ENCODE results near the gene DYNC2LI1.
"Not testable (repeated sequence)": the region's sequence is repeated elsewhere in the genome, so short reads cannot be mapped to it uniquely, and the experiment has no call there.

DYNC2LI1 gene

DNA sequence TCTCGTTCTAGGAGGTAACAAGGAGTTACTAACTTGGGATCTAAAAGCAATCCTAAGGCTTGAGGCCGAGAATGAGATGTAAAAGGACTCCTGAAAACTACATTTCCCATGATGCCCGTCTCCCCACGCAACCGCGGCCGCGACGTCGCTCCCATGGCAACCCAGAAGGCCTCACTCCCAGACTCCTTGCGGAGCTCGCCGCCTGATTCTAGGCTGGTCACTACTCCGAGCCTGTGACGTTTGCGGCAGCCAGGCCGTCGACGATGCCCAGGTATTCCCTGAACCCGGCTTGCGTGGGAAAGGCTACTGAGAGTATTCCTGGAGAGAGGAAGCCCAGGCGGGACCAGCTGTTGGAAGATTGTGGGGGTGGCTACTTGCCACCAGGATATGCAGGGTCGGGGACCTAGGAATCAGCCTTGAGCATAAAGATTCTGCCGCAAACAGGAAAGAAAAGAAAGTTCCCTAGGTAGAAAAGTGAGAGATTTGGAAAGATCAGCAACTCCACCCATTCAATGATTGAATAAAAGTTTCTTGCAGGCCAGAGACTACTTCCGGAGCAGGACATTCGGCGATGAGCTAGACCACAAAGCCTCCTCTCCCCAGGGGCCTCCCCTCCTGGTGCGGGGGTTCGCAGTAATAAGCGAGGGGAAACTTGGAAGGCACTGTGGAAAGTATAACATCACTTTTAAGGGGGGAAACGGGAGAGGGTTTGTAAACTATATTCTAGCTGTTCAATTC, at the start of gene DYNC2LI1:
Gene DYNC2LI1 (plus strand): TSS at position 164 of the 738 bp plus-strand sequence. CDS start 100 bp downstream, at position 264.
- peak; percentile 41 for DNase-seq

DNA sequence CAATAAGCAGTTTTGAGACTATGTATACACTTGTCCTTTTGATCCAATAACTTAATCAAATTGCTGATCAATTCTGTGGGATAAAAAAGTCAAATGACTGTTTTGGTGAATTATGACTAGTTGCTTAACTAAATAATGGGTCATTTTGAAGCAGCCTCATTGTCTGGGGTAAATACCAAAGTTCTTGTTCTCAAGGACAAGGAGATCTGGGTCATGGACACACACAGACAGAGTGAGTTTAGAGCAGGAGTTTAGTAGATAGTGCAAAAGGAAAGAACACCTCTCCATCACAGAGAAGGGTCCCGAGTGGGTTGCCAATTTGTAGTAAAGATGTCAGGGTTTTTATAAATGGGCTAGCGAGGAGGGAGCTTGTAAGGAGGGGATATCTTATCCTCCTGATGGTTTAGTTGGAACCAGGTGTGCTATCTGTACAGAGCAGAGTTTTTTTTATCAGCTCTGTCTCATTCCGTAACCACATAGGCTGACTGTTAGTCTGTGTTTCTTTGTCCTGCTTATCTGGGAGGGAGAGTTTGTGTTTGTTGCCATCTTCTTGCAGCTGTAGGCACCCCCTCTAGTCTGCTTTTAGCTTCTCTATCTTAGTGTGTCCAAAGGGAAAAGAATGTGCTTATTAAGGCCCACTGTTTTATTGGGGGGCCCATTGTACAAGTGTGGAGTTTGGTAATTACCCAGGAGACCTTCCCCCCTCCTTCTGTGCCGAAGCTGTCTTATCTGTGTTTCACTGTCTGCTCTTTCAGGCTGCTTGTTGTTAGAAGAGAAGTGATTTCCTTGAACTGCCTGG, 48.9 kb upstream of the DYNC2LI1 start:
- no peak for DNase-seq

DNA sequence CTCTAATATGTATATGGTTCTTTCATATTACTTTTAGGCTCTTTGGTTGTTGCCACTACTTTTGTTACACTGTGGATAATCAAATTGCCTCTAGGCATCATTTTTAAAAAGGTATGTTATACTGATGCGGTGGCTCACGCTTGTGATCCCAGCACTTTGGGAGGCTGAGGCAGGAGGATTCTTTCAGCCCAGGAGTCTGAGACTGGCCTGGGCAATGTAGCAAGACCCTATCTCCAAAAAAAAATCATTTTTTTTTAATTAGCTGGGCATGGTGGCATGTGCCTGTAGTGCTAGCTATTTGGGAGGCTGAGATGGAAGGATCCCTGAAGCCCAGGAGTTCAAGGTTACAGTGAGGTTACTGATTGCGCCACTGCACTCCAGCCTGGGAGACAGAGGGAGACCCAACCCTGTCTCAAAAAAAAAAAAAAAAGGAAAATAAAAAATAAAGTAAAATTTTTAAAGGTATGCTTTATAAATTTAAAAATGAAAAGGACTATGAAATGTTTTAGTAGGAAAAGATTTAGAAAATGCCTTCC, 48.1 kb upstream of the DYNC2LI1 start:
- no peak for DNase-seq

DNA sequence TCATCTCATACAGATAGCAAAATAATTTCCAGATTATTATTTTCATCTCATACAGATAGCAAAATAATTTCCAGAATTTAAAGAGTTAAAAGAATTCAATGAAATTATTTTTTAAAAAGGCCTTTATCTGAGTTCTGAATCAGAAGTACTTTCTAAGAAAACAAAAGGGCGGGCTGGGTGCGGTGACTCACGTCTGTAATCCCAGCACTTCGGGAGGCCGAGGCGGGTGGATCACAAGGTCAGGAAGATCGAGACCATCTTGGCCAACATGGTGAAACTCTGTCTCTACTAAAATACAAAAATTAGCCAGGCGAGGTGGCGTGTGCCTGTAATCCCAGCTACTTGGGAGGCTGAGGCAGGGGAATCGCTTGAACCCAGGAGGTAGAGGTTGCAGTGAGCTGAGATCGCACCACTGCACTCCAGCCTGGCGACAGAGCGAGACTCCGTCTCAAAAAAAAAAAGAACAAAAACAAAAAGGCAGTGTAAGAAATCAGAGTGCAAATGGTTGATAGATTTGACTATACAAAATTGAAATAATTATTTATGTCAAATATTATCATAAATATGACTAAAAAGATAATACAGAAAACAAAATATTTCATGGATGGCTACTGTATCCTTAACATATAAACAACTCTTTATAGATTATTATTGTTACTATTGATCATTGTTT, 46.7 kb upstream of the DYNC2LI1 start:
- DNase-seq = not testable (repeated sequence)

DNA sequence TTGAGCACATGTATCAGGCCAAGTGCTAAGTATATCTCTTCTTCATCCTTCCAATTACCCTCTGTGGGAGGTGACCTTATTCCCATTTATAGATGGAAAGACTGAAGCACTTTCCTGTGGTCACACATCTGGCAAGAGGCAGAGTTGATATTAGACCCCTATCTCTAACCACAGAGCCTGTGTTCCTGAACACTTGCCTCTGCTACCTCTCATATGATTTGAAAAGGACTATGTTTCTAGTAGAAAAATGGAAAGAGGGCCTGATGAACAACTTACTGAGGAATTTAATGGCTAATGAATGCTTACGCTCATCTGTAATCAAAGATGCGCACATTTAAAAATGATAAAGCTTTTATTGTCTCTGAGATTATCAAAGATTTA, 46.2 kb upstream of the DYNC2LI1 start:
- no peak for DNase-seq

DNA sequence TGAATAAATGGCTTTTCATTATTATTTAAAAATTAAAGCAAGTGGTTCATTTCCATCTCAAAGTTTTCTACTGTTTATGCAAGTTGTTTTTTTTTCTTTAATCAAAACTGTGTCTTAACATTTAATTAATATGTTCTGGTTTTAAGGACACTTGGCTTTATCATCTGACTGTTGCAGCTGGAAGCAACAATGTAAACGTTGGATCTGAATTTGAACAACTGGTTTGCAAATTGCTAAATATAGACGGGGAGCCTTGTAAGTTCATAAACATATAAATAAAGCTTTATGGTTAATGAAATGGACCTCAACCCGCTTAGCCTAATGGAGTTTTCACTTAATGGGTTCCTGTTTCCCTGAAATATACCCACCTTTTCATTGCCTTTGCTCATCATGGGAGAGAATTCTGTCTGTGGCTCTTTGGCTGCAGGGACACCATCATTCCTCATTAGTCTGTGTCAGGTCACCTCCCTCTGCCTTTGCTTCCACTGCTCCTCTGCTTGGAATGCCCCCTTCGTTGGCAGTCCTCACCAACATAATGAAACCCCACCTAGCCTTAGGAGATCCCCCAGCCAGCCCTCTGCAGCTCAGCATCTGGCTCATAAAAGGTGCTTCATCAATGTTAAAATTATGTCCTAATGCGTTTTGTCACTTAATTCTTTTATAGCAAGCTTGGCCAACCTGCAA, 44.2 kb upstream of the DYNC2LI1 start:
- no peak for DNase-seq

DNA sequence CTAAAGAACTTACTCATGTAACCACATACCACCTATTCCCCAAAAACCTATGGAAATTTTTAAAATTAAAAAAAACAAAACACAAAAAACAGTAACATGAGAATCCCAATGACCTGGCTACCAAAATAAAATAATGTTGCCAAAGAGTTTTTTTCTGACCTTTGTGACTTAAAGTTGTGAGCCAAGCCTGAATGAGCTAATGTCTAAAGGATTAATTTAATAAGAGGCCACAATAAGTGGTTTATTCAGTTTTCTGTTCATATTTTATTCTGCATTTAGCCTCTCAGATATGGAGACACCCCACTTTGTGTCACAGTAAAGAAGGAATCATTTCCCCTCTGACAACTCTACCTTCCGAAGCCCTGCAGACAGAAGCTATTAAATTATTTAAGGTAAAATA, 42.6 kb upstream of the DYNC2LI1 start:
- no peak for DNase-seq

DNA sequence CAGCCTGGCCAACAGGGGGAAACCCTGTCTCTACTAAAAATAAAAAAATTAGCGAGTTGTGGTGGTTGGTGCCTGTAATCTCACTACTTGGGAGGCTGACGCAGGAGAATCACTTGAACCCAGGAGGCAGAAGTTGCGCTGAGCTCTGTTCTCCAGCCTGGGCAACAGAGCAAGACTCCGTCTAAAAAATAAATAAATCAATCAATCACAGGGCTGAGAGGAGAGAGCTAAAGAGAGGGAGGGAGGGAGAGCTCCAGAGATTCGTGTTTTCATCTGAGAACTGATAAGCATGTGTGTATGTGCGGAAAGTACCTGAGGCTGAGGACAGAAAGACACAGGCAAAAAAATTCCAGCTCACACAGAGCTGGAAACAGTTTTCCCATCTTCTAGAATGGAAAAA, 37.2 kb upstream of the DYNC2LI1 start:
- no peak for DNase-seq

DNA sequence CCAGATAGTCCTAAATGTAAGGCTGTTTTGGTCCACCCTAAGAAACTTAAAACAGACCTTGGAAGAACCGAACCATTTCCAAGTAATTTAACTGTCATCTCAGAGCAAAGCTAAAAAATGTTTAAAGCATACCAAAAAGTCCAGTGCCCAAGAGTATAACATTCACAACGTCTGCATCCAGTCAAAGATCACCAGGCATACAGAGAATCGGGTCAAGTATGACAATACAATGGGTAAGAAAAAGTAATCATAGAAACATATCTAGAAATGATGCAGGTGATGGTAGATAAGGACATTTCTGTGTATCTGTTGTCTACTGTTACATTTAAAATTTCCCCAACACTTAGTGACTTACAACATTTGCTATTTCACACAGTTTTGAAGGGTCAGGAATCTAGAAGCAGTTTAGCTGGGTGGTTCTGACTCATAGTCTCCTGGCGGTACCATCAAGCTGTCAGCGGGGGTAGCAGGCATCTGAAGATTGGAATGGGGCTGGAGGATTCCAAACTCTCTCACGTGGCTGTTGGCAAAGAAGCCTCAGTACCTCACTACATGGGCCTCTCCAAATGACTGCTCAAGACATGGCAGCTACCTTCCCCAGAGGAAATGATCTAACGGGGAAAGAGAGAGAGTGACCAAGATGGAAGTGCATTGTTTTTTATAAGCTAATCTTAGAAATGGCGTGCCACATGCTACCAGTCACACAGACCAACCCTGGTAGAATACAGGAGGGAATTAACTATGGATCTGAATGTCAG, 36.6 kb upstream of the DYNC2LI1 start:
- DNase-seq = no peak

DNA sequence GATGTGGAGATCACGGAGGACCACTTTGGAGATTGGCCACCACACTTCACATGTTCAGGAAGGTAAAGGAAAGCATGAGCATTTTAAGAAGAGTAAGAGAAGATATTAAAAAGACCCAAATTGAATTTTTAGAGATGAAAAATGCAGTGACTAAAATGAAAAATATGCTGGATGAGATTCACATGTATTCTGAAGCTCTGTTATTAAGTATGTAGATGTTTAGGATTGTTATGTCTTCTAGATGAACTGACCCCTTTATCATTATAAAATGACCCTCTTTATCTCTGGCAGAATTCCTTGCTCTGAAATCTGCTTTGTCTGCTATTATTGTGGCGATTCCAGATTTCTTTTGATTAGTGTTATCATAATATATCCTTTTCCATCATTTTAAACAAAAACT, 36.0 kb upstream of the DYNC2LI1 start:
- no peak for DNase-seq

DNA sequence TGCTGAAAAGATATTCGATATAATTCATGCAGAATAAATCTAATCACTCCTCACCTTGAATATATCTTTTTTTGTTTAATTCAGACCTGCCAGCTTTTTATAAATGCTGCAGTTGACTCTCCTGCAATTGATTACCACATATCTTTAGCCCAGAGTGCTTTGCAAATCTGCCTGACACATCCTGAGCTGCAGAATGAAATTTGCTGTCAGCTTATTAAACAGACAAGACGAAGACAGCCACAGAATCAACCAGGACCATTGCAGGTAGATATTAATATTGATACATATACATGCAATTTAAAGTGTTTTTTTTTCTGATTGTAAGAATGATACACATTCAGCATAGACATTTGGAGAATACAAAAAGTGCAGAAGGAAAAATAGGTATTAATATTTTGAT, 35.6 kb upstream of the DYNC2LI1 start:
- DNase-seq = no peak

DNA sequence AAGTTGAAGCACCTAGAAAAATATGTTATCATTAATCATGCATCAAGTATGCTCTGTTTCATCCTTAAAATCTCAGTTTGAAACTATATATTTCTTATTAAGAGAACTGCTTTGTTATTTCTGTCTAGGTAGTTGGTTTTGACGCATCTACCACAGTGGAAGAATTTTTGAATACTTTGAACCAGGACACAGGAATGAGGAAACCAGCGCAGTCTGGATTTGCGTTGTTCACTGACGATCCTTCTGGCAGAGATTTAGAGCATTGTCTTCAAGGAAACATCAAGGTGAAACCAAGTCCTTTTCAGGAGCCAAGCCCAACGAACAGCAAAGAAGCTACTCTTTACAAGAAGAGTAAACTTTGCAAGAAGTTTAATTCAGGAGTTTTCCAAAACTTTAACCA, 30.1 kb upstream of the DYNC2LI1 start:
- DNase-seq = no peak

DNA sequence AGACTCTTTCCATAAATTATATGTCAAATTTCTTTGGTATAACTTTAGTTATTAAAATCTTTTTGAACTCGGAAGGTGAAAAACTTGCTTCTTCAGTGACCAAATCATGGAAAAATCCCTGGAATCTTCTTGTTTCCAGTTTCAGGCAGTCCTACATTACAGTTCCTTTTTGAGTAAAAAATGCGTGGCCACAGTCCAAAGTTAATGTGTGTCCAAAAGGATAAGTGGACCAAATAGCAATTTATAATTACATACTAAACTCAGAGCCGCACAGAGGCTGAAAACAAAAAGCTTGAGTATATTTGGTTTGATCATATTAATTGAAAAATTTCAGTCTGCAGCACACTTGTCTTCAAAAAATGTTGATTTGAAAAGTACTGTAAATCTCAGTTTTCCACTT, 28.4 kb upstream of the DYNC2LI1 start:
- no peak for DNase-seq

DNA sequence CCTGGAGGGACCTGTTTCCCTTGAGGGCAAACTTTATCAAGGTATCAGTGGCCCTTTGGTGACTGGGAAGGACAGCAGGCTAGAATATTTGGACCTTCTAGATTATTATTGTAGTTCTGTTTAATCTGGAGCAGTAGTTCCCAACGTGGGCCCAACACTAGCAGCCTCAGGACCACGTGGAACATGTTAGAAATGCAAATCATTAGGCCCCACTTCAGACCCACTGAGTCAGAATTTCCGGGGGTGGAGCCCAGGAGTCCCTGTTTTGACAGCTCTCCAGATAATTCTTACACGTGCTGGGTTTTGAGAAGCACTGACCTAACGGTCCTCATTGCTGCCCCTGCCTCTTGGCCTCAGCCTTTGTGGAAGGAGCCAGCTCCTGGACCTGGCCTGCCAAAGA, 25.5 kb upstream of the DYNC2LI1 start:
- DNase-seq = no peak

DNA sequence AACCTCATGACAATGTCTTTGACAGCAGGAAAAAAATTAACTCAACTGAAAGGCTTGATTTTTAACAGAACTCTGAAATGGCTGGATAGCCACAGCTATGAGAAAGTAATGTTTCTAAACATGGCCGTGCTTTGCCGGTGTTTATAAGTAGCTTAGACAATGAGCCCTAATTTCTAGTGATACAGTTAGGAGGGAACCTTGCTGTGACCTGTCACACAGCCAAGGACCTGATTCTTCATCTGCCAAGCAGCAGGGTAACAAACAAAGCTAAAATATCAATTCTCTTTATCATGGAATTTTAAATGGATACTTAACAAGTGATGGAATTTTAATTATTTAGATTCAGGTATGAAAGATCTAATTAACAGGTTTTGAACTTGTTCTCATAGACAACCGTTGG, 24.3 kb upstream of the DYNC2LI1 start:
- DNase-seq = no peak

DNA sequence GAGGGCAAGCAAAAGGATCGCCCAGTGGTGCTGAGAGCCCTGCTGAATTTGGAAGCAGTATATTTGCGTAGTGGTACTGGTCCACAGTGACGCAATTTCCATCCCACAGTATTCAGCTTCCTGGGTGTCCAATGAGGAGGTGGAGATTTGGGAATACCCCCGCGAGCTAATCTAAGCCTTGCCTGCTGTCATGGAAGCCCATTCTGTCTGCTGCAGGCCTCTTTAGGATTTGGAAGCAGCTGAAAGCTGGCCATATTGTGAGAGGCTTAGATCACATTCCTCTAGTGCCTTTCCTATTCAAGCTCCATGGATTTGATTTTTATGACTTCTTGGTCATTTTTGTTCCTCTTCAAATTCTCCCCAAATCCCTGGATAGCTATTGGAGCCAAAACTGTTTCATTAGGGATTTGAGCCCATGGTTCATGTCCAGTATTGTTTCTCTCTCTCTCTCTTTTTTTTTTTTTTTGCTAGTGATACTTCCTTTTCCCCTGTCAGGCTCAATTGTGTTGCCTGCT, 22.3 kb upstream of the DYNC2LI1 start:
- no peak for DNase-seq

DNA sequence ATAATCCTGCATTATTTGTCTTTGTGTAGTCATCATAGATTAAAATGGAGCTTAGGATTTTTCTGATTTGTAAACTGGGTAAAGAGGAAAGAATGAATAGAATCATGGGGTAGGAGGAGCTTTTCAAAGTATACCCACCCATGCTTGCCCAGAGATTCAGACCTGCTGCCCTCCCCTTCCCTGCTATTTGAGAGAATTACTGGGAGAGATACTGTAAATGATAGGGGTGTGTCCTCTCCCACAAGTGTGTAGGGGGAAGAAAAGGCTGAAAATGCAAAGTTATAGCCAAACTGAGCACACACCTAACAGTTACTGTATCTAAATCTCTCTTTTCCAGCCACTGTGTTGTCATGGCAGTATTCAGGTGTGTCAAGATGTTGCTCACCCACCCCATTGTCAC, 21.5 kb upstream of the DYNC2LI1 start:
- no peak for DNase-seq

DNA sequence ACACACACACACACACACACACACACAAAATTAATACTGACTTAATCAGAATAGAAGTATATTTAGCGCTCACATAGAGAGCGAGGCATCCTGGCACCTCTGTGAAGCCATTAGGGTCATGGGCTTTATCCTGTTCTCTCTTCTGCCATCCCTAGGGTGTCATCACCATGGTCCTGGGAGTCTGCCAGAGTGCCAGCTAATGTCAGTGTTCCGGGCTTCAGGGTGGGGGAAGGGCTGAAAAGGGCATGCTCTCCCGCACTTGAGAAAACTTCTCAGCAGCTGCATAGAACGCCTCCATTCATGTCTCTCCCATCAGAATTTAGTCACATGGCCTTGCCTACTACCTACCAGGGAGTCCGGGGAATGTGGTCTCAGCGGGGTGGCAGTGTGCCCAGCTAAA, 19.7 kb upstream of the DYNC2LI1 start:
- no peak for DNase-seq

DNA sequence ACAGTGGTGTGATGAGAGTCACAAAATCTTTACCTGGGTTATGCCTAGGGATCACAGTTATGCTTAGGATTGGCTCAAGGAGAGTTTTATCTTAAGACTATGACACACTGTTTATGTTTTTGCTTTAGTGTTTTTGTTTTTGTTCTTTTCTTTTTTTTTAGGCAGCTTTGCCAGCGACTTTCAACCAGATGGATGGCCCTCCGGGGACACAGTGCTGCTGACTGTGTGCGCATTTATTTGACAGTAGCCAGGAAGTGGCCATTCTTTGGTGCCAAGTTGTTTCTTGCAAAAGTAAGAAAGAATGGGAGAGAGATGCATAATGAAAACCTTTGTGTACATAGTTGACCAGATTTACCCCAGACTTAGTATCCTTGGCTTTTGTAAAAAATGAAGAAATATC, 15.1 kb upstream of the DYNC2LI1 start:
- no peak for DNase-seq

DNA sequence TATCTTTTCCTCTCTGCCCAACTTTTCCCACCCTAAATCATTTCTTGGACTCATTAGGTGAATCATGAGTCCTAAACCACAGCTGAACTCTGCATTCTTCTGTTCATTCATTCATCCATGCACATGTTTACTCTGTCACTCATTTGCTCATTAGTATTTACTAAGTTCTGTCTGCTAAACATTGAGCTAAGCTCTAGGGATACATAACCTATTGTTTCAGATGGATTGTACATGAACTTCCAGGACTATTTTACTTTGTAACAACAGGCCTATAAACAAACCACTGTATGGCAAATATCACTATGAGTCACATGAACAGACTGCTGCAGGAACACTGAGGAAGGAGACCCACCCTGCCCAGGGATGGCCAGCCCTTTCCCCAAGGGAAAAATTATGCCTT, 14.6 kb upstream of the DYNC2LI1 start:
- no peak for DNase-seq

DNA sequence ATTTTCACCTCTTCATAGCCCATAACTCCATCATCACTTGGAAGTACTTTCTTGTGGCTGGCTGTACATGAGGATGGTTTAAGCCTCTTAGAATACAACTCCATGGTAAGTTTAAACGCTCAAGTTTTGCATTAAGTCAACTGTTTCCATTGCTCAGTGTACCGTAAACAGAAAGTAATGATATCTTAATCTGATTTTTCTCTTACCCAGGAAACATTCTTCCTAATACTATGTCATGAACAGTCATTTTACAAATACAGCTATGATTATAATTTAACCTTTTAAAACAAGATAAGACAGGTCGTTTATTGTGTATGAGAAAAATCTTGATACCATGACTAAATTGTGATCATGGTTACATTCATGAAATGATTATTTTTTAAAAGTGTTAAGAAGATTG, 11.6 kb upstream of the DYNC2LI1 start:
- no peak for DNase-seq

DNA sequence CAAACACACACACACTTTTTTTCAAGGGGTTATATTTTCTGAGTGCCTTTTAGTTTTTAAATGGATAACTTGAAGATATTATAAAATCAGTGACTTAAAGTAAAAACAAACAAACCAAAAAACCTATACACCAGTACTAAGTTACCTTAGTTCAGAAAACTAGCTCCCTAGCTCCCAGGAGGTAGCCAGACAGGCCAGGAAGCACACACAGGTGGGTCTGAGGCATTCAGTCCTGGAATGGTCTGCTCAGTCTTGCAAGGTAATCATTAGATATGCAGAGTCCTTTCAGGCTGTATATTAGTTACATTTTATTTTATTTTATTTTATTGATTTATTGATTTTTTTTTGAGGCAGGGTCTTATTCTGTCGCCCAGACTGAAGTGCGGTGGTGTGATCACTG, 10.7 kb upstream of the DYNC2LI1 start:
- no peak for DNase-seq

Data from NCI-H1436 treated with DMSO at 0.1 percent for 48 hours (cell line).